BLaER1 treated with 17β-estradiol and CSF1 and Interleukin-3, amounts not matched to agents 10 nM and 100 nM (cell line): ENCODE measurements around the gene GALNT12.
A peak's percentile ranks its signal among the peaks of the same experiment; 100 is the strongest.

Source experiments
- H3K27ac ChIP-seq, 11 experiments: shearing (Covaris generic); formaldehyde crosslinking; 2 replicates each; pipeline ENCODE4 v1.8.1; 2022
- H3K27me3 ChIP-seq, 11 experiments: shearing (Covaris generic); formaldehyde crosslinking; 2 replicates each; pipeline ENCODE4 v1.8.1; 2022
- H3K36me3 ChIP-seq, 11 experiments: shearing (Covaris generic); formaldehyde crosslinking; 2 replicates each; pipeline ENCODE4 v1.8.1; 2022
- H3K4me1 ChIP-seq, 10 experiments: shearing (Covaris generic); formaldehyde crosslinking; 2 replicates each; pipeline ENCODE4 v1.8.1; 2022
- H3K4me2 ChIP-seq, 11 experiments: shearing (Covaris generic); formaldehyde crosslinking; 2 replicates each; pipeline ENCODE4 v1.8.1; 2022
- H3K4me3 ChIP-seq, 10 experiments: shearing (Covaris generic); formaldehyde crosslinking; 2 replicates each; pipeline ENCODE4 v1.8.1; 2022
- H3K9ac ChIP-seq, 11 experiments: shearing (Covaris generic); formaldehyde crosslinking; 2 replicates each; pipeline ENCODE4 v1.8.1; 2022
- H3K9me3 ChIP-seq, 11 experiments: shearing (Covaris generic); formaldehyde crosslinking; replicated peaks in 1 of 11; 2 replicates each; pipeline ENCODE4 v1.8.1; 2022
- H4K20me1 ChIP-seq, 11 experiments: shearing (Covaris generic); formaldehyde crosslinking; 2 replicates each; pipeline ENCODE4 v1.8.1; 2022
- Cebpa-rat ChIP-seq, 11 experiments: shearing (Covaris generic); IDR thresholded peaks; 2 replicates each; pipeline ENCODE4 v1.8.1; 2022

GALNT12 gene

GRCh38 chr9:98892288-98892687 lies 84.8 kb downstream of the GALNT12 start:
- H3K27me3 ChIP-seq, result peaks cover 0 to 17% (median 0%) of the 10 kb centered on the region in 11 experiments; a peak in 3 of 22 replicates
- H3K4me2 ChIP-seq, result no peak overlapping the region
- H3K27ac ChIP-seq, result no peak overlapping the region
- H3K36me3 ChIP-seq, result no peaks in the 10 kb centered on the region; a peak in 1 of 22 replicates
- H3K4me3 ChIP-seq, result no peak overlapping the region
- no peaks in the 10 kb centered on the region for H4K20me1 ChIP-seq
- H3K9me3 ChIP-seq, result peaks cover 12 to 24% (median 16%) of the 10 kb centered on the region in 11 experiments
- no peak overlapping the region for H3K9ac ChIP-seq
- no peak for TF ChIP-seq Cebpa-rat (IDR thresholded peaks at IDR 0.05)
- H3K4me1 ChIP-seq, result peaks cover under 1 to 5% (median 3%) of the 10 kb centered on the region in 10 experiments; a peak in 19 of 20 replicates

GRCh38 chr9:98892690-98893089 lies 85.2 kb downstream of the GALNT12 start:
- H3K27me3 ChIP-seq, result peaks cover 0 to 17% (median 0%) of the 10 kb centered on the region in 11 experiments; a peak in 3 of 22 replicates
- peaks cover 13 to 28% (median 19%) of the 10 kb centered on the region in 11 experiments for H3K9me3 ChIP-seq
- no peak overlapping the region for H3K9ac ChIP-seq
- H3K36me3 ChIP-seq, result no peaks in the 10 kb centered on the region; a peak in 1 of 22 replicates
- no peak overlapping the region for H3K27ac ChIP-seq
- no peak for TF ChIP-seq Cebpa-rat (IDR thresholded peaks at IDR 0.05)
- H4K20me1 ChIP-seq, result no peaks in the 10 kb centered on the region
- peaks cover 0 to under 1% (median 0%) of the 10 kb centered on the region in 10 experiments; a peak in 3 of 20 replicates for H3K4me1 ChIP-seq
- no peak overlapping the region for H3K4me2 ChIP-seq
- H3K4me3 ChIP-seq, result no peak overlapping the region

DNA sequence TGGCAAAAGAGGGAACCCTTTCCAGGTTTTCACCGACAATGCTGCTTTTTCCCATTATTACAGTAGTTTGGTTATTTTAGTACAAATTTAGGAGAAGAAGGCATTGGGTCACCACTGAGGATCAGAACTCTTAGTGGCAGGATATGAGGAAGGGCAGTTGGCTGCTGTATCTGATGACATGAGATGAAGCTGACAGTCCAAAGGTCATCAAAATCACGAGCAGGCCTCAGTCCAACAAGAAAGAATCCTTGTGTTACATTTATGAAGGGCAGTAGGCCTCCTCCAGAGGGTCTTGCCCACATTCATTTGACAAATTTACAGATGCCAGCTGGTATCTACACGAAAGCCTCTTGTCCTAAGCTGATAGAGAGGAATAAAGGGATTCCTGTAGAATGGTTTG lies 86.7 kb downstream of the GALNT12 start:
- Histone ChIP-seq H4K20me1 (no peaks in the 10 kb centered on the region), H3K9me3 (peaks cover 13 to 34% (median 19%) of the 10 kb centered on the region in 11 experiments), H3K4me2 (no peak overlapping the region), H3K9ac (no peak overlapping the region), H3K27me3 (peaks cover 0 to 17% (median 0%) of the 10 kb centered on the region in 11 experiments; a peak in 3 of 22 replicates), H3K4me1 (peaks cover 4 to 11% (median 7%) of the 10 kb centered on the region in 10 experiments), H3K36me3 (no peaks in the 10 kb centered on the region; a peak in 1 of 22 replicates), H3K27ac (no peak overlapping the region), H3K4me3 (no peak overlapping the region)
- no peak for TF ChIP-seq Cebpa-rat (IDR thresholded peaks at IDR 0.05)

DNA sequence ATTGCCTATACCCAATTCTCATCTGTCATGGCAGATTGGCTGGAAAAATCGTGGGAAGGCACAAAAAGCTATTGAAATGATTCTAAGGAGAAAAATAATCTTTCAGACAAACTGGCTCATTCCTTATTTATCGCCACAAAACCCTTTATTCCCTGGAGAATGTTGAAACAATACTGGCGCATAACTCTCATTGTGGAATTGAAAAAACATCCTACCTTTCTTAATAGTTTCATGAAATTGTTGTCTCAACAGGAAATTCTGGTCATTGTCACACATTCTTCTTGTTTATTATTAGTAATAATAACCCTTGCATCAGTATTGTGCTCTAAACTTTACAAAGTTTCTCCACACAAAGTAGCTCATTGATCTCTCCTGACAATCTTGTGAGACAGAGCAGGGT lies 87.3 kb downstream of the GALNT12 start:
- peaks cover 13 to 34% (median 19%) of the 10 kb centered on the region in 11 experiments for H3K9me3 ChIP-seq
- no peaks in the 10 kb centered on the region; a peak in 1 of 22 replicates for H3K36me3 ChIP-seq
- H3K4me3 ChIP-seq, result no peak overlapping the region
- no peaks in the 10 kb centered on the region for H4K20me1 ChIP-seq
- H3K9ac ChIP-seq, result no peak overlapping the region
- no peak for TF ChIP-seq Cebpa-rat (IDR thresholded peaks at IDR 0.05)
- no peak overlapping the region for H3K4me2 ChIP-seq
- H3K27me3 ChIP-seq, result peaks cover 0 to 14% (median 0%) of the 10 kb centered on the region in 11 experiments; a peak in 2 of 22 replicates
- no peak overlapping the region for H3K27ac ChIP-seq
- H3K4me1 ChIP-seq, result peaks cover 10 to 17% (median 13%) of the 10 kb centered on the region in 10 experiments

DNA sequence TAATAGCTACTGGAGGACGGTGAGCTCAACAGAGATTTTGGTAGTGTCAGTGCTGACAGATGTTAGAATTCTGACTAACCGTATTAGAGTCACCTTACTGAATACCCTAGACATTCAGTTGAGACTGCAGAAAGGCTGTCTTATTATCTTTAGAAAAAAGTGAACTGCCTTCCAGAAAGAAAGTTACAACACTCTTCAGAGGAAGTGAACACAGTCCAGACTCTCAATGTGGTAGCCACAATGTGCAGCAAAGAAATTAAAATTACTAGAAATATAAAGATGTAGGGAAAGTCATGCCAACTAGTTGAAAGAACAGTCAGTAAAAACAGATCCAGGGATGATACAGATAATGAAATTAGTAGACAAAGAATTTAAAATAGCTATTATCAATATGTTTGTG lies 89.2 kb downstream of the GALNT12 start:
- H3K4me1 ChIP-seq, result peaks cover 13 to 21% (median 19%) of the 10 kb centered on the region in 10 experiments
- no peaks in the 10 kb centered on the region; a peak in 1 of 22 replicates for H3K36me3 ChIP-seq
- no peak overlapping the region for H3K4me2 ChIP-seq
- H4K20me1 ChIP-seq, result no peaks in the 10 kb centered on the region
- H3K4me3 ChIP-seq, result no peak overlapping the region
- H3K27me3 ChIP-seq, result peaks cover 0 to 14% (median 0%) of the 10 kb centered on the region in 11 experiments; a peak in 2 of 22 replicates
- no peak overlapping the region for H3K9ac ChIP-seq
- peaks cover 13 to 34% (median 19%) of the 10 kb centered on the region in 11 experiments for H3K9me3 ChIP-seq
- H3K27ac ChIP-seq, result no peak overlapping the region
- no peak for TF ChIP-seq Cebpa-rat (IDR thresholded peaks at IDR 0.05)

GRCh38 chr9:98897745-98898144 lies 90.3 kb downstream of the GALNT12 start:
- Histone ChIP-seq H3K36me3 (no peaks in the 10 kb centered on the region; a peak in 1 of 22 replicates), H3K27me3 (peaks cover 0 to 13% (median 0%) of the 10 kb centered on the region in 11 experiments; a peak in 2 of 22 replicates), H3K9me3 (peaks cover 13 to 34% (median 19%) of the 10 kb centered on the region in 11 experiments), H3K4me2 (no peak overlapping the region), H3K9ac (no peak overlapping the region), H3K4me1 (peaks cover 13 to 21% (median 19%) of the 10 kb centered on the region in 10 experiments), H3K27ac (no peak overlapping the region), H3K4me3 (no peak overlapping the region), H4K20me1 (no peaks in the 10 kb centered on the region)
- no peak for TF ChIP-seq Cebpa-rat (IDR thresholded peaks at IDR 0.05)

DNA sequence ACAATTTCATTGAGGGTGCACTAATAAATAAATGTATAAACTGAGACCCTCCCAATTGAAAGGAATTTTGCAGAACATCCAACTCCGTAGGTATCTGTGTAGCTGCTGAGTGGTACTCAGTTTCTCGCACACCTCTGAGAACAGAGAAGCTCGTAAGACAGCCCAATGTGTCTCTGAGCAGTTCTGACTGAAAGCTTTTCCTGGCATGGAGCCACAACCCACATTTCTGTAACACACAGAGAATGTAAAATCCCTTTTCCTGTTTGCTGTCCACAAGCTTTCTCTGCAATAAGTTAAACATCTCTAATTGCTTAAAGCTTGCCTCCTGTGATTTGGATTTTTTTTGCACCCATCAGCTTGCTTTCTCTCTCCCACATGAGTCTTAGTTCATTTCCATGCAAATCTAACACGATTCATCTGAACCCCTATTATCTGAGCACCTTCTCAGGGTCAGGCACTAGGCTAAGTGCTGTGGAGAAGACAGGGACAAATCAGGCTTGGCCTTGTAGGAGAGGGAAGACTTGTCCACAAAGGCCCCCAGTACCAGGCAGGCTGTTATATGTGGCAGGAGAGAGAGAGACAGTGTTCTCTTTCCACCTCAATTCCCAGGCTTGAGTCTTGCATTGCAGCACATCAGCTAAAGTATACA lies 92.1 kb downstream of the GALNT12 start:
- Histone ChIP-seq H3K4me1 (peaks cover 13 to 21% (median 19%) of the 10 kb centered on the region in 10 experiments), H4K20me1 (no peaks in the 10 kb centered on the region), H3K4me2 (peak overlapping the region; percentile 39 to 80 (median 63)), H3K9me3 (peaks cover 13 to 34% (median 19%) of the 10 kb centered on the region in 11 experiments), H3K9ac (no peak overlapping the region), H3K4me3 (no peak overlapping the region), H3K27ac (no peak overlapping the region), H3K36me3 (no peaks in the 10 kb centered on the region; a peak in 1 of 22 replicates), H3K27me3 (peaks cover 0 to 8% (median 0%) of the 10 kb centered on the region in 11 experiments; a peak in 1 of 22 replicates)
- TF ChIP-seq Cebpa-rat (IDR thresholded peaks at IDR 0.05), result no peak
